Measurements from ENCODE around the gene TEX2.

Gene TEX2

GRCh38 chr17:64147110-64148016 is 115.7 kb downstream of the TEX2 start:
- Histone ChIP-seq H3K4me1 (ENCODE audit: control insufficient read depth in 2 of 2, insufficient read depth in 1 of 2, low read depth in 1 of 2, low read length in 2 of 2) (peaks cover 0 to 2% of the 10 kb centered on the region in 2 donors), H4K8ac (ENCODE audit: low read depth, low read length) (no peak overlapping the region), H3K79me1 (ENCODE audit: low read depth, low read length) (no peaks in the 10 kb centered on the region), H2BK15ac (ENCODE audit: low read length) (no peak overlapping the region), H4K91ac (ENCODE audit: low read depth, low read length, poor library complexity) (no peak overlapping the region), H2BK12ac (ENCODE audit: low read length) (no peak overlapping the region), H3K9ac (ENCODE audit: low read depth, low read length, poor library complexity) (no peak overlapping the region), H3K4ac (ENCODE audit: low read length) (no peak overlapping the region), H3K27ac (replicated peaks; ENCODE audit: low read length) (no peak overlapping the region), H2BK5ac (ENCODE audit: low read length) (no peak overlapping the region), H3K4me3 (ENCODE audit: low read length in 2 of 2) (peak overlapping the region; percentile 77 to 88), H2AFZ (ENCODE audit: low read length) (no peak overlapping the region), H3K36me3 (replicated peaks in 1 of 2; ENCODE audit: control insufficient read depth in 2 of 2, insufficient read depth in 2 of 2, low read length in 2 of 2) (peaks cover 2 to 48% of the 10 kb centered on the region in 2 donors), H3K9me3 (replicated peaks in 1 of 2; ENCODE audit: control insufficient read depth in 2 of 2, insufficient read depth in 1 of 2, low read depth in 1 of 2, low read length in 2 of 2) (no peaks in the 10 kb centered on the region), H3K23ac (ENCODE audit: low read depth, low read length, poor library complexity) (no peak overlapping the region), H3K14ac (ENCODE audit: low read length) (no peak overlapping the region), H3K4me2 (ENCODE audit: insufficient read depth, low read length, poor library complexity, severe bottlenecking) (peak overlapping the region; percentile 84), H3K18ac (ENCODE audit: low read length) (no peak overlapping the region), H2BK120ac (ENCODE audit: low read depth, low read length) (no peak overlapping the region), H3K27me3 (ENCODE audit: control insufficient read depth in 3 of 3, insufficient read depth in 3 of 3, low read depth in 1 of 3, low read length in 3 of 3) (no peaks in the 10 kb centered on the region), H2AK5ac (ENCODE audit: low read depth, low read length) (no peak overlapping the region)
- DNase-seq (ENCODE audit: low spot score) = no peak
- no CpG with 5 or more reads among the region's 15 CpGs for WGBS, 2 donors (ENCODE audit: extremely low coverage in 2 of 2, insufficient read length in 2 of 2, insufficient replicate concordance in 1 of 2)

- Histone ChIP-seq H3K4me3 (ENCODE audit: low read length in 2 of 2) (peak overlapping the region; percentile 77 to 88), H3K23ac (ENCODE audit: low read depth, low read length, poor library complexity) (peak overlapping the region; percentile 99), H3K4me2 (ENCODE audit: insufficient read depth, low read length, poor library complexity, severe bottlenecking) (peak overlapping the region; percentile 84), H3K27me3 (ENCODE audit: control insufficient read depth in 3 of 3, insufficient read depth in 3 of 3, low read depth in 1 of 3, low read length in 3 of 3) (no peaks in the 10 kb centered on the region), H2BK15ac (ENCODE audit: low read length) (no peak overlapping the region), H3K9ac (ENCODE audit: low read depth, low read length, poor library complexity) (peak overlapping the region; percentile 93), H3K27ac (replicated peaks; ENCODE audit: low read length) (peak overlapping the region; percentile 57), H2BK12ac (ENCODE audit: low read length) (no peak overlapping the region), H3K36me3 (replicated peaks in 1 of 2; ENCODE audit: control insufficient read depth in 2 of 2, insufficient read depth in 2 of 2, low read length in 2 of 2) (peaks cover 2 to 41% of the 10 kb centered on the region in 2 donors), H3K4me1 (ENCODE audit: control insufficient read depth in 2 of 2, insufficient read depth in 1 of 2, low read depth in 1 of 2, low read length in 2 of 2) (peaks cover 0 to 2% of the 10 kb centered on the region in 2 donors), H3K9me3 (replicated peaks in 1 of 2; ENCODE audit: control insufficient read depth in 2 of 2, insufficient read depth in 1 of 2, low read depth in 1 of 2, low read length in 2 of 2) (no peaks in the 10 kb centered on the region), H3K18ac (ENCODE audit: low read length) (peak overlapping the region; percentile 78), H2BK5ac (ENCODE audit: low read length) (peak overlapping the region; percentile 9), H3K79me1 (ENCODE audit: low read depth, low read length) (no peaks in the 10 kb centered on the region), H2BK120ac (ENCODE audit: low read depth, low read length) (no peak overlapping the region), H4K8ac (ENCODE audit: low read depth, low read length) (no peak overlapping the region), H2AK5ac (ENCODE audit: low read depth, low read length) (peak overlapping the region; percentile 88), H2AFZ (ENCODE audit: low read length) (peak overlapping the region; percentile 81), H3K4ac (ENCODE audit: low read length) (no peak overlapping the region), H3K14ac (ENCODE audit: low read length) (no peak overlapping the region), H4K91ac (ENCODE audit: low read depth, low read length, poor library complexity) (no peak overlapping the region)
- no CpG with 5 or more reads among the region's 34 CpGs for WGBS, 2 donors (ENCODE audit: extremely low coverage in 2 of 2, insufficient read length in 2 of 2, insufficient replicate concordance in 1 of 2)
- DNase-seq (ENCODE audit: low spot score) = no peak
Measured at GRCh38 chr17:64146418-64147109, 116.5 kb downstream of the TEX2 start.

- Histone ChIP-seq H3K9me3 (replicated peaks in 1 of 2; ENCODE audit: control insufficient read depth in 2 of 2, insufficient read depth in 1 of 2, low read depth in 1 of 2, low read length in 2 of 2) (no peaks in the 10 kb centered on the region), H3K4me3 (ENCODE audit: low read length in 2 of 2) (peak overlapping the region; percentile 77 to 88), H3K36me3 (replicated peaks in 1 of 2; ENCODE audit: control insufficient read depth in 2 of 2, insufficient read depth in 2 of 2, low read length in 2 of 2) (peaks cover 2 to 34% of the 10 kb centered on the region in 2 donors), H3K18ac (ENCODE audit: low read length) (peak overlapping the region; percentile 78), H3K79me1 (ENCODE audit: low read depth, low read length) (no peaks in the 10 kb centered on the region), H2AK5ac (ENCODE audit: low read depth, low read length) (peak overlapping the region; percentile 88), H2AFZ (ENCODE audit: low read length) (peak overlapping the region; percentile 81), H3K14ac (ENCODE audit: low read length) (no peak overlapping the region), H4K91ac (ENCODE audit: low read depth, low read length, poor library complexity) (no peak overlapping the region), H4K8ac (ENCODE audit: low read depth, low read length) (no peak overlapping the region), H2BK15ac (ENCODE audit: low read length) (no peak overlapping the region), H2BK12ac (ENCODE audit: low read length) (no peak overlapping the region), H2BK120ac (ENCODE audit: low read depth, low read length) (no peak overlapping the region), H3K27me3 (ENCODE audit: control insufficient read depth in 3 of 3, insufficient read depth in 3 of 3, low read depth in 1 of 3, low read length in 3 of 3) (no peaks in the 10 kb centered on the region), H3K23ac (ENCODE audit: low read depth, low read length, poor library complexity) (peak overlapping the region; percentile 99), H3K4me1 (ENCODE audit: control insufficient read depth in 2 of 2, insufficient read depth in 1 of 2, low read depth in 1 of 2, low read length in 2 of 2) (peaks cover 0 to 2% of the 10 kb centered on the region in 2 donors), H3K27ac (replicated peaks; ENCODE audit: low read length) (peak overlapping the region; percentile 57), H3K4me2 (ENCODE audit: insufficient read depth, low read length, poor library complexity, severe bottlenecking) (peak overlapping the region; percentile 84), H3K9ac (ENCODE audit: low read depth, low read length, poor library complexity) (peak overlapping the region; percentile 93), H3K4ac (ENCODE audit: low read length) (no peak overlapping the region), H2BK5ac (ENCODE audit: low read length) (peak overlapping the region; percentile 9)
- no CpG with 5 or more reads among the region's 51 CpGs for WGBS, 2 donors (ENCODE audit: extremely low coverage in 2 of 2, insufficient read length in 2 of 2, insufficient replicate concordance in 1 of 2)
- peak; percentile 98 for DNase-seq (ENCODE audit: low spot score)
Measured at GRCh38 chr17:64145751-64146417, 117.2 kb downstream of the TEX2 start.

Data from neuronal stem cell (in vitro differentiated cells).